IPS DF 4.7 (cell line): ENCODE measurements around the gene CHRM2.

ENCODE experiments used
- DNase-seq: peaks from one replicate; pipeline ENCODE4 v3.0.0-alpha.2; 2013; ENCODE audit warnings: low spot score; ENCODE audit errors: extremely low read depth

The CHRM2 gene

GRCh38 chr7:136894789-136895188 lies 26.3 kb downstream of the CHRM2 start:
- no peak for DNase-seq

GRCh38 chr7:136897676-136898075 lies 29.2 kb downstream of the CHRM2 start:
- DNase-seq = no peak

GRCh38 chr7:136900005-136900404 lies 31.6 kb downstream of the CHRM2 start:
- DNase-seq = no peak

- no peak for DNase-seq
Observed at GRCh38 chr7:136910771-136911170, 42.3 kb downstream of the CHRM2 start.

GRCh38 chr7:136911344-136911743 lies 42.9 kb downstream of the CHRM2 start:
- DNase-seq = no peak

- no peak for DNase-seq
Observed at GRCh38 chr7:136912339-136912738, 43.9 kb downstream of the CHRM2 start.

GRCh38 chr7:136914016-136914415 lies 45.6 kb downstream of the CHRM2 start:
- DNase-seq = no peak

GRCh38 chr7:136919820-136920219 lies 51.4 kb downstream of the CHRM2 start:
- no peak for DNase-seq

GRCh38 chr7:136923111-136923667 lies 54.7 kb downstream of the CHRM2 start:
- no peak for DNase-seq

GRCh38 chr7:136925044-136925443 lies 56.6 kb downstream of the CHRM2 start:
- no peak for DNase-seq

- no peak for DNase-seq
Observed at GRCh38 chr7:136925556-136925955, 57.1 kb downstream of the CHRM2 start.

GRCh38 chr7:136931169-136931867 lies 62.9 kb downstream of the CHRM2 start:
- no peak for DNase-seq

- no peak for DNase-seq
Observed at GRCh38 chr7:136937436-136937835, 69.0 kb downstream of the CHRM2 start.

GRCh38 chr7:136938476-136938875 lies 70.0 kb downstream of the CHRM2 start:
- no peak for DNase-seq

GRCh38 chr7:136940122-136940521 lies 71.7 kb downstream of the CHRM2 start:
- DNase-seq = no peak

- DNase-seq = no peak
Observed at GRCh38 chr7:136940917-136941316, 72.5 kb downstream of the CHRM2 start.

GRCh38 chr7:136941816-136942215 lies 73.4 kb downstream of the CHRM2 start:
- no peak for DNase-seq

GRCh38 chr7:136942401-136942800 lies 73.9 kb downstream of the CHRM2 start:
- DNase-seq = no peak

- no peak for DNase-seq
Observed at GRCh38 chr7:136942994-136943393, 74.5 kb downstream of the CHRM2 start.

- no peak for DNase-seq
Observed at GRCh38 chr7:136947347-136947746, 78.9 kb downstream of the CHRM2 start.

- DNase-seq = no peak
Observed at GRCh38 chr7:136950331-136950730, 81.9 kb downstream of the CHRM2 start.

- no peak for DNase-seq
Observed at GRCh38 chr7:136953386-136953785, 84.9 kb downstream of the CHRM2 start.

- no peak for DNase-seq
Observed at GRCh38 chr7:136956232-136956631, 87.8 kb downstream of the CHRM2 start.
